Epithelial cell of proximal tubule (primary cell): ENCODE measurements around the gene EIF3D. TPM values are rescaled to one million over a fixed set of nuclear protein-coding genes. Genes with fewer than 3 reads are reported as not detected.

Experiments used
- DNase-seq: peaks from one replicate; pipeline ENCODE4 v3.0.0-alpha.2; 2011; ENCODE audit warnings: low read depth
- H3K4me3 ChIP-seq: 2 replicates; pipeline ENCODE4 v1.5.1; 2011; ENCODE audit warnings: low read depth, mild to moderate bottlenecking, low read length
- CTCF ChIP-seq: conservative IDR thresholded peaks from 2 replicates; pipeline ENCODE4 v1.5.1; 2012; ENCODE audit warnings: low read depth, mild to moderate bottlenecking, low read length
- total RNA-seq: library from RNA; depleted of rRNA; stranded (reverse); fragments of >200 nt; gene quantifications from 2 replicates; pipeline ENCODE4 v1.2.3, GENCODE V29; 2015

The EIF3D gene
- total RNA-seq, 1 donor from 2014 or later, result 297 TPM

DNA sequence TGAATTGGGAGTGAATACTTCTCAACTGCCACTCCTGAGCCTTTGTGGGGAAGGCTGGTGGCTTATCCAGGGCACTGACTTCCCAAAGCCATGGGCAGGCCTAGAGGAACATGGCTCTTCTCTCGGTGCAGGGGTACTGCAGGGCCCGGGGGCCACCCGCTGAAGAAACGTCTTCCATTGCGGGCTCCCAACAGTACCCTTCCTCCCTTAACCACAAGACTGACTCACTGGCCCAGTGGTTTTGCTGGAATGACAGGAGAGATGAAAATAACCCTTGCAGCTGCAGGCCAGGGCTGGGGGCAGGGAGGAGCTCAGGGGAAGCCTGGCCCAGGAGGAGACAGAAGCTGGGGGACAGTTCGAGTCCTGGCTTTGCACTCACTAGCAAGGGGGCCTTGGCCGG is 61.0 kb downstream of the EIF3D start:
- peak; percentile 56 for DNase-seq
- TF ChIP-seq CTCF, result no peak

DNA sequence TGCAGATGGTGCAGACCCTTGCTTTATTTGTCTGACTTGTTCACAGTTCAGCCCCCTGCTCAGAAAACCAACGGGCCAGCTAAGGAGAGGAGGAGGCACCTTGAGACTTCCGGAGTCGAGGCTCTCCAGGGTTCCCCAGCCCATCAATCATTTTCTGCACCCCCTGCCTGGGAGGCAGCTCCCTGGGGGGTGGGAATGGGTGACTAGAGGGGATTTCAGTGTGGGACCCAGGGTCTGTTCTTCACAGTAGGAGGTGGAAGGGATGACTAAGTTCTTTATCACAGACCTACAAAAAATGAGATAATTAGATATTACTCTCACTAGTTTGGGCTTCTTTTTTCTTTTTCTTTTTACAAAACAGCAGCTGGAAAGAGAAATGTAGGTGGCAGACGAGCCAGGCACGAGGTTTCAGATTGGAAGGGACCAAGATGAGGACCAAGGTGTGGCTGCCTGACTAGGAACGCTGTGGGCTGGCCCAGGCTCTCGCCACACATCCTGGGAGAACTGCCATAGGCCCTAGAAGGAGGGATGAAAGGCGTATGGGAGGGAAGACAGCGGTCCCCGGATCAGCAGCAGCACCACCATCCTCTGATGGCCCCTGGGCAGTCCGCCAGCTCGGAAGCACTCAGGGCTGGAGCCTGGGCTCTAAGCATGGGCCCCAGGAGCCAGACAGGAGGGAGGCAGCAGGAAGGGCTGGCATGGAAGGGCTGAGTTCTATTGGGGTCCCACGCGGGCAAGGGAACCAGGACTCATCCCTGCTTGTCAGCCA is 61.7 kb downstream of the EIF3D start:
- H3K4me3 ChIP-seq, result no peak overlapping the region
- DNase-seq, result no peak
- no peak for TF ChIP-seq CTCF

More for the DNA sequence above, 61.0 kb downstream of the EIF3D start:
- H3K4me3 ChIP-seq, result no peak overlapping the region

GRCh38 chr22:36466258-36466657 is 62.7 kb downstream of the EIF3D start:
- no peak for TF ChIP-seq CTCF
- H3K4me3 ChIP-seq, result no peak overlapping the region
- no peak for DNase-seq

DNA sequence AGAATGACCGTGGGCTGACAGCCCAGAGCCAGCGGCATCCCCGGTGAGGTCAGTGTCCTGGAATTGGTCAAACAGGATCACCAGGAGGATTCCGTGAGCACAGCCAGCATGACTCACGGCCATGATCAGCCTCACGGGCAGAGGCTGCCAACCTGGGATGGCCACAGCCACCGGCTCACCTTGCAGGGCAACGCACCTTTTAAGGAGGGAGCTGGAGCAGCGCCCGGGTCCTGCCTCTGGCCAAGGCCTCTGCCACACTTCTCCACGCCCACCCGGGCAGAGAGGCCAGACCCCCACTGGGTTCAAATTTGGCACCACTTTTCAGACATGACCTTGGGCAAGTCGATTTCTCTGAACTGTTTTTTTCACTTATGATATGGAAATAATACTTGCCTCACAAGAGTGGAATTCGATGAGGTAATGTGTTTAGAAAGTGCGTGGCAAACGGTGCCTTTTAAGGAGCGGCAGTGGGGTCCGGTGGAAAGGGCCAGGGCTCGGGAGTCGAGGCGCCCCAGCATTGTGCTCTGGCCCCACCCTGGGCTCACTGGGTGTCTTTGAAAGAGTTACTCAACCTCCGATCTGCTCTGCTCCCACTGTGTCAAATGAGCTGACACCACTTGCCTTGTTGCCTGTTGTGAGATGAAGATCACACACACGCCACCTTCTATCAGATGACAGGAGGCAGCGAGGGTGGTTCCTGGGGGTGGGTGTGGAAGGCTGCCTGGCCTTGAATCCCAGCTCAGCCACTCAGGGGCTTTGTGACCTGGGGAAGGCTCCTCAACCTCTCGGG is 63.5 kb downstream of the EIF3D start:
- no peak for TF ChIP-seq CTCF
- peak; percentile 82 for DNase-seq
- H3K4me3 ChIP-seq, result no peak overlapping the region

- H3K4me3 ChIP-seq, result no peak overlapping the region
- DNase-seq, result no peak
- no peak for TF ChIP-seq CTCF
These were observed 64.2 kb downstream of the EIF3D start for GRCh38 chr22:36464715-36465231.

- TF ChIP-seq CTCF, result no peak
- DNase-seq, result no peak
- H3K4me3 ChIP-seq, result no peak overlapping the region
These were observed 65.2 kb downstream of the EIF3D start for GRCh38 chr22:36463783-36464184.
